ENCODE data around the gene ABCB4.
A peak's percentile ranks its signal among the peaks of the same experiment; 100 is the strongest.

Gene ABCB4

DNA sequence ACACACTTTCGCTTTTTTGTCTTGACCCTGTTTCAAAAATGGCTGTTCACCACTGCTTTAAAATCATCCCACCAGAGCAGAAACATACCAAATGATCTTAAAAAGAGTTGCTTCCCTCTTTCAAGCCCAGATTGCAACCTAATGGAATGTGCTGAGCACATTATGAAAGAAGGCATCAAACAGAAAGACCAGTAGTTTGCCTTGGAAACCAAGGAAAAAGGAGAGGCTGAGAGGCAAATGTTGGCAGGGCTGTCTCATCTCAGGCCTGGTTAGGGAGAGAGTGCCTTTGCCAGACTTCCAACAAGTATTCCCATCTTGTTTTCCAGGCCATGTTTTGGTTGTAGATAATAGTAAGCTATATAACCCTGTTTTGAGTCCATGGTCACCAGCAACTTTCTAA lies 64.3 kb downstream of the ABCB4 start:
- no peak for ATAC-seq
- TF ChIP-seq, protein P1, sequence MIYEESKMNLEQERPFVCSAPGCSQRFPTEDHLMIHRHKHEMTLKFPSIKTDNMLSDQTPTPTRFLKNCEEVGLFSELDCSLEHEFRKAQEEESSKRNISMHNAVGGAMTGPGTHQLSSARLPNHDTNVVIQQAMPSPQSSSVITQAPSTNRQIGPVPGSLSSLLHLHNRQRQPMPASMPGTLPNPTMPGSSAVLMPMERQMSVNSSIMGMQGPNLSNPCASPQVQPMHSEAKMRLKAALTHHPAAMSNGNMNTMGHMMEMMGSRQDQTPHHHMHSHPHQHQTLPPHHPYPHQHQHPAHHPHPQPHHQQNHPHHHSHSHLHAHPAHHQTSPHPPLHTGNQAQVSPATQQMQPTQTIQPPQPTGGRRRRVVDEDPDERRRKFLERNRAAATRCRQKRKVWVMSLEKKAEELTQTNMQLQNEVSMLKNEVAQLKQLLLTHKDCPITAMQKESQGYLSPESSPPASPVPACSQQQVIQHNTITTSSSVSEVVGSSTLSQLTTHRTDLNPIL (CRISPR knock-in tag; IDR thresholded peaks at IDR 0.05; ENCODE audit: low read depth) = no peak
- TF ChIP-seq ISL1 (CRISPR knock-in tag; IDR thresholded peaks at IDR 0.05) (no peak), OSR1 (CRISPR knock-in tag; IDR thresholded peaks at IDR 0.05) (no peak), ZNF8 (CRISPR knock-in tag; IDR thresholded peaks at IDR 0.05) (no peak), ZNF70 (CRISPR knock-in tag; IDR thresholded peaks at IDR 0.05) (no peak), GLIS3 (CRISPR knock-in tag; IDR thresholded peaks at IDR 0.05) (no peak), BACH2 (CRISPR knock-in tag; IDR thresholded peaks at IDR 0.05; ENCODE audit: borderline replicate concordance) (no peak), SNAI2 (CRISPR knock-in tag; IDR thresholded peaks at IDR 0.05) (no peak)
- TF ChIP-seq, protein P2, sequence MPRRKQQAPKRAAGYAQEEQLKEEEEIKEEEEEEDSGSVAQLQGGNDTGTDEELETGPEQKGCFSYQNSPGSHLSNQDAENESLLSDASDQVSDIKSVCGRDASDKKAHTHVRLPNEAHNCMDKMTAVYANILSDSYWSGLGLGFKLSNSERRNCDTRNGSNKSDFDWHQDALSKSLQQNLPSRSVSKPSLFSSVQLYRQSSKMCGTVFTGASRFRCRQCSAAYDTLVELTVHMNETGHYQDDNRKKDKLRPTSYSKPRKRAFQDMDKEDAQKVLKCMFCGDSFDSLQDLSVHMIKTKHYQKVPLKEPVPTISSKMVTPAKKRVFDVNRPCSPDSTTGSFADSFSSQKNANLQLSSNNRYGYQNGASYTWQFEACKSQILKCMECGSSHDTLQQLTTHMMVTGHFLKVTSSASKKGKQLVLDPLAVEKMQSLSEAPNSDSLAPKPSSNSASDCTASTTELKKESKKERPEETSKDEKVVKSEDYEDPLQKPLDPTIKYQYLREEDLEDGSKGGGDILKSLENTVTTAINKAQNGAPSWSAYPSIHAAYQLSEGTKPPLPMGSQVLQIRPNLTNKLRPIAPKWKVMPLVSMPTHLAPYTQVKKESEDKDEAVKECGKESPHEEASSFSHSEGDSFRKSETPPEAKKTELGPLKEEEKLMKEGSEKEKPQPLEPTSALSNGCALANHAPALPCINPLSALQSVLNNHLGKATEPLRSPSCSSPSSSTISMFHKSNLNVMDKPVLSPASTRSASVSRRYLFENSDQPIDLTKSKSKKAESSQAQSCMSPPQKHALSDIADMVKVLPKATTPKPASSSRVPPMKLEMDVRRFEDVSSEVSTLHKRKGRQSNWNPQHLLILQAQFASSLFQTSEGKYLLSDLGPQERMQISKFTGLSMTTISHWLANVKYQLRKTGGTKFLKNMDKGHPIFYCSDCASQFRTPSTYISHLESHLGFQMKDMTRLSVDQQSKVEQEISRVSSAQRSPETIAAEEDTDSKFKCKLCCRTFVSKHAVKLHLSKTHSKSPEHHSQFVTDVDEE (CRISPR knock-in tag; IDR thresholded peaks at IDR 0.05) = no peak

DNA sequence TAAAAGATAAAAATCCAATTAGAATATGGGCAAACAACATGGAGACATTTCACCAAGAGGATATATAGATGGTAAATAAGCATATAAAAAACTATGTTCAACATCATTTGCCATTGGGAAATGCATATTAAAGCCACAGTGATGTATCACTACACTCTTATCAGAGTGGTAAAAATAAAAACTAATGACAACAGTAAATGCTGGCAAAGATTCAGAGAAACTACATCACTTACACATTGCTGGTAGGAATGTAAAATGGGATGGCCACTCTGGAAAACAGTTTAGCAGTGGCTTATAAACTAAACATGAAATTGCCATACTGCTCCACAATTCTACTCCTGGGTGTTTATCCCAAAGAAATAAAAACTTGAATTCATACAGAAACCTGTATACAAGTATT lies 70.8 kb downstream of the ABCB4 start:
- no peak for ATAC-seq
- no peak for TF ChIP-seq TOX (CRISPR knock-in tag; IDR thresholded peaks at IDR 0.05; ENCODE audit: borderline replicate concordance)
- TF ChIP-seq SNAI2 (CRISPR knock-in tag; IDR thresholded peaks at IDR 0.05) = no peak
- TF ChIP-seq TCF4 (CRISPR knock-in tag; IDR thresholded peaks at IDR 0.05; ENCODE audit: borderline replicate concordance) = no peak
- TF ChIP-seq ZFP30 (CRISPR knock-in tag; IDR thresholded peaks at IDR 0.05) = no peak

DNA sequence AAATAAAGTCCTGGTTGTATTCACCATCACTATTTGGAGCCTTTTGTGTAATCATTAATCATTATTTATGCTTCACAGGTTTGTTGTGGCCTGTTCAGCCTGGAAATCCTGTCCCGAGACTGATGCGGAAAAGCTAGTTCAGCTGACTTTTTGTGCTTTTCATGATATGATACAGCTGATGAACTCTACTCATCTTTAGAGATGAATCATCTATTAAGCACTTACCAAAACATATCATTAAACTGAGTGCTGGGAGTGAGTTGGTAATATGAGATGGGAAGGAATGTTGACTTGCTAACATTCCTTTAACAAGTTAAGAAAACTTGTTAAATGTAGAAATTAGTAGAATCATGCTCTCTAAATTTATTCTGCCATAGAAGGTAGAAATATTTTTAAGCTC lies 77.0 kb downstream of the ABCB4 start:
- peak; percentile 71 for TF ChIP-seq ISL1 (CRISPR knock-in tag; IDR thresholded peaks at IDR 0.05)
- TF ChIP-seq, protein P2 (CRISPR knock-in tag; IDR thresholded peaks at IDR 0.05) = no peak
- ATAC-seq = peak; percentile 94

DNA sequence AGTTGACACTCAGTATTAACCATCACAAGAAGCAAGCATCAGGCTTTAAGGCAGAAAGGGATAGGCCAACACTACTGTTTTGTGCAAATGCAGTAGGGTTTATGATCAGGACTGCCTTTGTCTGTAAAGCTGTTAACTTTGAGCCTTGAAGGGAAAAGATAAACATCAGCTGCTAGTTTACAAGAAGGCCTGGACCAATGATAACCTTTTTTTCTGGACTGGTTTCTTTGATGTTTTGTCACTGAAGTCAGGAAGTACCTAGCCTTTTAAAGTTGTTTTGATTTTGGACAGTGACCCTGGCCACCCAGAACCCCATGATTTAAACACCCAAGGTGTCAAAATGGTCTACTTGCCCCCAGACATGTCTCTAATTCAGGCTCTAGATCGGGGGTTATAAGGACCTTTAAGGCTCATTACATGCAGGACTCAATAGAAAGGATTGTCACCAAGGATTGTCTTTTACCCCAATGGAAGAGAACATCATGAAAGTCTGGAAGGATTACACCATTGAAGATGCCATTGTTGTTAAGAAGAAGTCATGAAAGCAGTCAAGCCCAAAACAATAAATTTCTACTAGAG lies 79.9 kb downstream of the ABCB4 start:
- no peak for ATAC-seq
- TF ChIP-seq, protein P2 (CRISPR knock-in tag; IDR thresholded peaks at IDR 0.05) = no peak
- TF ChIP-seq, protein P3, sequence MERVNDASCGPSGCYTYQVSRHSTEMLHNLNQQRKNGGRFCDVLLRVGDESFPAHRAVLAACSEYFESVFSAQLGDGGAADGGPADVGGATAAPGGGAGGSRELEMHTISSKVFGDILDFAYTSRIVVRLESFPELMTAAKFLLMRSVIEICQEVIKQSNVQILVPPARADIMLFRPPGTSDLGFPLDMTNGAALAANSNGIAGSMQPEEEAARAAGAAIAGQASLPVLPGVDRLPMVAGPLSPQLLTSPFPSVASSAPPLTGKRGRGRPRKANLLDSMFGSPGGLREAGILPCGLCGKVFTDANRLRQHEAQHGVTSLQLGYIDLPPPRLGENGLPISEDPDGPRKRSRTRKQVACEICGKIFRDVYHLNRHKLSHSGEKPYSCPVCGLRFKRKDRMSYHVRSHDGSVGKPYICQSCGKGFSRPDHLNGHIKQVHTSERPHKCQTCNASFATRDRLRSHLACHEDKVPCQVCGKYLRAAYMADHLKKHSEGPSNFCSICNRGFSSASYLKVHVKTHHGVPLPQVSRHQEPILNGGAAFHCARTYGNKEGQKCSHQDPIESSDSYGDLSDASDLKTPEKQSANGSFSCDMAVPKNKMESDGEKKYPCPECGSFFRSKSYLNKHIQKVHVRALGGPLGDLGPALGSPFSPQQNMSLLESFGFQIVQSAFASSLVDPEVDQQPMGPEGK (CRISPR knock-in tag; IDR thresholded peaks at IDR 0.05; ENCODE audit: borderline replicate concordance) = no peak
- TF ChIP-seq TOX (CRISPR knock-in tag; IDR thresholded peaks at IDR 0.05; ENCODE audit: borderline replicate concordance) = no peak
- TF ChIP-seq, protein P4, sequence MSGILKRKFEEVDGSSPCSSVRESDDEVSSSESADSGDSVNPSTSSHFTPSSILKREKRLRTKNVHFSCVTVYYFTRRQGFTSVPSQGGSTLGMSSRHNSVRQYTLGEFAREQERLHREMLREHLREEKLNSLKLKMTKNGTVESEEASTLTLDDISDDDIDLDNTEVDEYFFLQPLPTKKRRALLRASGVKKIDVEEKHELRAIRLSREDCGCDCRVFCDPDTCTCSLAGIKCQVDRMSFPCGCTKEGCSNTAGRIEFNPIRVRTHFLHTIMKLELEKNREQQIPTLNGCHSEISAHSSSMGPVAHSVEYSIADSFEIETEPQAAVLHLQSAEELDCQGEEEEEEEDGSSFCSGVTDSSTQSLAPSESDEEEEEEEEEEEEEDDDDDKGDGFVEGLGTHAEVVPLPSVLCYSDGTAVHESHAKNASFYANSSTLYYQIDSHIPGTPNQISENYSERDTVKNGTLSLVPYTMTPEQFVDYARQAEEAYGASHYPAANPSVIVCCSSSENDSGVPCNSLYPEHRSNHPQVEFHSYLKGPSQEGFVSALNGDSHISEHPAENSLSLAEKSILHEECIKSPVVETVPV (CRISPR knock-in tag; IDR thresholded peaks at IDR 0.05) = no peak
- TF ChIP-seq ZFP30 (CRISPR knock-in tag; IDR thresholded peaks at IDR 0.05) = no peak
